HG02763 (cell line): Measurements from ENCODE around the gene ARHGAP40.

ENCODE experiments used
- ATAC-seq: cut with Tn5 transposase; IDR thresholded peaks from one replicate; pipeline ENCODE4 v1.9.1; 2021; ENCODE audit warnings: mild to moderate bottlenecking, moderate library complexity; ENCODE audit not compliant: unreplicated experiment

The ARHGAP40 gene

DNA sequence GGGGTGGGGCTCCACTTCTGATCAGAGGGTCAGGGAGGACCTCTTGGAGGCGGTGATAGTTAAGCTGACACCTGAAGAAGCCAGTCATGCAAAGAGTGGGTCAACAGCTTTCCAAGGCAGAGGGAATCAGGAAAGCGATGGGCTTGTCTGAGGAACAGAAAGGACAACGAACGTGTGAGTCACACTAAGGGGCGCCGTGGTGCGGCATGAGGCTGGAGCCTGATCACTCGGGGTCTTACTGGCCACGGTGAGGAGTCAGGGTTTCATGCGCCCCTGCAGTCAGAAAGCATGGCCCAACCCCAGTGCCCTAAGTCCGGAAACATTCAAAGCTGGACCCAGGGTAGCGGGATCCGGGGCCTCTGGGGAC lies 72.1 kb downstream of the ARHGAP40 start:
- no peak for ATAC-seq

DNA sequence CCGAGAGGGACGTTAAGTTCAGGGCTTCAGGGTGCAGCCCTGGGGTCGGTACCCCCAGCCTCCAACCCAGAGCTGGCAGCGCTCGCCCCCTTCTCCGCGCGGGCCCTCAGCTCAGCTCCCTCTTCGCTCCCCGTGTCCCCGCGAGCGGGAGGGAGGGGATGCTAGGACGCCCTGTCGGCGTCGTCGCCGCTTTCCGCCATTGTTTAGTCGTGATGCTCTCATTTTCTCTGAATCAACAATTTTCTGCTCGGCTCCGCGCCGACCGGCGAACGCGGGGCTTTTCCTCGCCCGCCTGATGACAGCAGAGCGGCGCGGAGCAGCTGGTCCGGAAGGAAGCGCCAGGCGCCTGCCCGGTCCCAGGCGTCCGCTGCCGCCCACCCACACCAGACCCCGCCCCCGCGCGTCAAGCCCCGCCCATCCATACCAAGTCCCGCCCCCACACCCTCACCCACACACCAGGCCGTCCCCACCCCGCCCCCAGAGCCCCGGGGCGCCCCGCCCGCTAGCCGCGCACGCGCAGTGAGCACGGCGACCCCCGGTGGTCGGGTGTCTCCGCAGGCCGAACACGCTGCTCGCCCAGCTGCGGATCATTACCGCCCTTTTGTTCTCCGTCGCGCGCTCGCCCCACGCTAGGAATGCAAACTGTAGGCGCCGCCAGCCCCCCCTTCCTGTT lies 72.6 kb downstream of the ARHGAP40 start:
- no peak for ATAC-seq

DNA sequence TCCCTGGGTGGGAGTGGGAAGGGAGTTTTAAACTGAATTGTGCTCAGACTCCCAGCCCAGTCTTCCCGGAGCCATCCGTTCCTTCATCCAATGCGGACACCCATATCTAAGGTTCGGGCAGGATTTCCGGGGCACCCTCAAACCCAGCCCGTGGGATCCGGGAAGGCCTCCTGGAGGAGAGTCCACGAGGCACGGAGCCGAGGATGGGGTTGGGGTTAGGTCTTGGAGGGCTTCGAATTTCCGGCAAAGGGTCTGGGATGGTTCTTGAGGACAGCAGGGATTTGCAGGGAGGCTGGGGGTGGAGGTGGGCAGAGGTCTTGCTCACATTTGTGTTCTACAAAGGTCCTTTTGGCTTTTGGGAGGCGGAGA lies 73.1 kb downstream of the ARHGAP40 start:
- no peak for ATAC-seq

DNA sequence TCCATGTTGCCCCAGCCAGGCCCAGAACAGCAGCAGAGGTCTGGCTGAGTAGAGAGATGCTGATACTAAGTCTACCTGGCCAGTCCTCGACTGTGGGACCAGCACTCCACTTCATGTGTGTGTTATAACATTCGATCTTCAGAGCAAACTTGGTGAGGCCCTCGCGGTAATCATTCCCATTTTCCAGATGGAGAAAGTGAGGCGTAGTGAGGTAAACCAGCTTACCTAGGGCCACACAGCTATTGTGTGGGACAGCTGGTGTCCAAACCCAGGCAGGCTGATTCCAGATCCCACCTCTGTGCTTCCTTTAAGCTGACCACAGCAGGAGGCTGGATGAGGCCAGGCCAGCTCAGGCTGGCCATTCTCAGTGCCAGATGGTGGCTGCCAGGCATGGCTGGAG lies 75.0 kb downstream of the ARHGAP40 start:
- ATAC-seq: no peak

DNA sequence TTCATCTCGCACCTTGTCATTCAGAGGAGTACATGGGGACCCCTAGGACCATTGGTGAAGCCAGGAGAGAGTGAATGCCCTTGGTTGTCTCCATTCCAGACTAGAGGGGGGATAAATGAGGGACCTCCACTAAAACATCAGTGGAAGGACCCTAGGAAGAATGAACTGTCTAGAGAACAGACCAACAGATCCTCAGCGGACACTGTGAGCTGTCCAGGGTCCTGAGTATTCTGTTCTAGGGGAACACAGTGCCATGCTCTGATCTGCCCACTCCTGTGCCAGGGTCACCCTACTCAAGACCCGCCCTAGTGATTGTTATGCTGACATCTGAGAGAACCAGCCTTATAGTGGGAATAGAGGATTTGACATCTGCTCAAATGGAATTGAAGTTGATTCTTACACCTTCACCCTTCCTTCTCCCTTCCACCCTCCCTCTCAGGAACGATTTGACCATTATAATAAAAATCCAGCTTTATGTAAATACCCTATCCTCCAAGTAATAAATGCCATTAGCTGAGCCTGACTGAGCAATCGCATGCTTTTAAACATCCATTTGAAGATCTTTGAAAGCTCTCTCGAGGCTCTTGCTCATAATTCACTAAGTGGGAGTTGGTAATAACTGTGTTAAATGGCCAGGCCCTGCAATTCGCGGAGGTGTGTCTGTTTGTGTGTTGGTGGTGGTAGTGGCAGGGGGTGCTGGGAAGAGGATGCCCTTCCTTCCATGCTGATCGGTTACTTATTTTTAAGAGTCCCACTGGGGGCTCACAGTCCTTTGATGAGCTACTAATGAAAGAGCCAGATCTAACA lies 79.1 kb downstream of the ARHGAP40 start:
- ATAC-seq: no peak

DNA sequence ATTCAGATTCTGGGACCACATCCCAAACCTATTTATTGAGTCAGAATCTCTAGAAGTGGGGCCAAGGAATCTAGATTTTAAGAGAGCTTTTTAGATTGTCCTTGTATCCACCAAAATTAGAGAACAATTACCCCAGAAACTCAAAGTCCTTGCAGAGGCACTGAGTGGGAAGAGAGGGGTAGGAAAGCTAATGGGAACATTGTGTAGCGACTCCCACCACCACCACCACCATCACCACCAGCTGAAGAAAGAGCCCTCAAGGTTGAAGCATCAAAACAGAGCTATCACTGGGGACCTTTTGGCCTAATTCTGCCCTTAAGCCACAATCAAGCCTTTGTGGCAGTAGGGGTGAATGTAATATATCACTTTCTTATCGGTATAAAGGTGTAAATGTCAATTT lies 83.7 kb downstream of the ARHGAP40 start:
- no peak for ATAC-seq

DNA sequence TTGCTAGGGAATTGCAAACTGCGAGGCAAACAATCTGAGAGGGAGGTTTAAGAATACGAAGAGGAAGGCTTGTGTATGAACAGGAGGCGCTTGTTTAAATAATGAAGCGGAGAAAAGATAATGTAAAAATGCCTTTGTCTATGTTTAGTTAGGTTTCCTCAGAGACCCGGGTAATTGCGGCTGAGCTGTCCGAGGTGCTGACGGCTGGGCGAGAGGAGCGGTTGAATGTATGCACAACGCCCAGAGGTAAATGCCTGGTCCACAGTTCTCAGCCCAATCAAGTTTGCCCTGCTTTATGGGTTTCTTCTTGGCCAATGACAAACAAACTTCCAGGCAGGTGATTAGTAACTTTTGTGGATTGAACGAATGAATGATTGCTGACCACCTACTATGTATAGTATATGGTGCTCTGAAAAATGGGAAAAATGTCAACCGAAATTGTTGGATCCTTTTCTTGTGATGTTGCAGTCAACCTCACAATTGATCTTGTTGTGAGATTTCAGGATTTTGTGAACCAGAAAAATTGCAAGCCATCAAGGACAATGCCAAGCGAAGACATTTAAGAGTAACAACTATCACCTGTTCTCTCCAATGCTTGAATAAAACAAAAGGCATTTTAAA lies 84.4 kb downstream of the ARHGAP40 start:
- no peak for ATAC-seq

DNA sequence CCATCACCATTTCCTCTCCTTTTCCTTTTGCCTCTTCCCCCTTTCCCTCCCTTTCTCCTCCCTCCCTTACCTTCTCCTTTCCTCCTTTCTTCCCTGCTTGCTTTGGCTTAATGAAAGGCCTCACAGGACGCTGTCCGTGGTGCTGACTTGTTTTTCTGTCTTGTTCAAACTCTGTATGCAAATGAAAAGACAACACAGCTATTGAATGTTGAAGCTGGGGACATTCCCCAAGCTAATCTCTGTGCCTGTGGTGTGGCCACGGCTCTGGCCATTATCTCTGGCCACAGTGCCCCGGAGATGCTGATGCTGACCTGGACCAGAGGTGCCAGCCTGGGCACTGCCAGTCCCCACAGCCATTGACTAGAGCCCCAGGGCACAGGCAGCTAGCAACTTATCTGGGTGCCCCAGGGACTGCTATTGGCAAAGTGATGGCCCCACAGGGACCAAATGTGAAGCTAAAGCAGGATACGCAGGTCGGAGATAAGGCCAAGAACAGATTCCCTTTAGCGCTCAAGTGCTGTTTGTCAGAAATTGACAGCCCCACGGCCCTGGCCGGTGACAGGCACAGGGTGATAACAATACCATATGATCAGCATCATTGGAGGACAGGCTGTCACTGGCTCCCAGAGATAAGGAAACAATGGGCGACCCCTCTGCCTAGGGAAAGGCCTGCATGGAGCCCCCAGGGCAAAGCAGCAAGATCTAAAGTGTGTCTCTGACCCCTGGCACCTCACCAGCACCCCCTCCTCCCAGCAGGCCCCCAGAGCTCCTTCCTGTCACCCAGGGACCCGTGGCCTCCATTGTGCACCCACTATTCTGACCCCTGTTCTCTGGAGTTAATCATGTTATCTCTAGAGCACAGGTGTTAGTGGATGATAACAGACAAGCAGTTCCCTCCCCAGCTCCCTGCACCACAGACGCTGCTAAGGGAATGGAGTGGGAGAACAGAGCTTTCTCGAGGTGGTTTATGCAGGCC lies 91.1 kb downstream of the ARHGAP40 start:
- no peak for ATAC-seq

DNA sequence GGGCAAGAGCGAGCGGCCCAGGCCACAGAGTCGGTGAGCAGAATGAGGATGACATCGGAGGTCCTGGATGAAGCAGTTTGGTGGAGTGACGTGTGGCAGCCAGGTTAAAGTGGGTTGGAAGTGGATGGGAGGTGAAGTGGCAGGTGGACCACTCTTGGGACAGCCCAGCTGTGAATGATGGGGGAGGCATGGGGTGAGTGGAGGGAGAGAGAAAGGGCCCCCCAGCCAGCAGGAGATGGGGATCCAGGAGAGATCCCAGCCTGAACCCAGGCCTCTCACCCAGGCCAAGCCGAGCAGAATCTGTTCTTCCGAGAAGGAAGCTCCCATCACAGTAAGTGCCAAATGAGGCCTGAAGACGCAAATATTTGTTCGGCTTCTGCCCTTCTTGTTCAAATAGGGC lies 95.7 kb downstream of the ARHGAP40 start:
- no peak for ATAC-seq

DNA sequence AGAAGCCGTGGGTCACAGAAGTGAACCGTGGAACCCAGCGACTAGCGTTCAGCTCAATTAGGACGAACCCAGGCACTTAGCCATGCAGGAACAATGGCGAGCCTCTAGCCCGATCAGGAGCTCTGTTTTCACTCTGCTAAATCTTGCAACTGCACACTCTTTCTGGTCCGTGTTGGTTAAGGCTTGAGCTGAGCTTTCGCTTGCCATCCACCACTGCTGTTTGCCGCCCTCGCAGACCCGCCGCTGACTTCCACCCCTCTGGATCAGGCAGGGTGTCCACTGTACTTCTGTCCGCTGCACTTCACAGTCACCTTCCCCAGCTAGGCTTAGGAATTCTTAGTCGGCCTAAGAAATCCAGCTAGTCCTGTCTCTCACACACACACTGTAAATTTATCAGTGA lies 96.9 kb downstream of the ARHGAP40 start:
- no peak for ATAC-seq

DNA sequence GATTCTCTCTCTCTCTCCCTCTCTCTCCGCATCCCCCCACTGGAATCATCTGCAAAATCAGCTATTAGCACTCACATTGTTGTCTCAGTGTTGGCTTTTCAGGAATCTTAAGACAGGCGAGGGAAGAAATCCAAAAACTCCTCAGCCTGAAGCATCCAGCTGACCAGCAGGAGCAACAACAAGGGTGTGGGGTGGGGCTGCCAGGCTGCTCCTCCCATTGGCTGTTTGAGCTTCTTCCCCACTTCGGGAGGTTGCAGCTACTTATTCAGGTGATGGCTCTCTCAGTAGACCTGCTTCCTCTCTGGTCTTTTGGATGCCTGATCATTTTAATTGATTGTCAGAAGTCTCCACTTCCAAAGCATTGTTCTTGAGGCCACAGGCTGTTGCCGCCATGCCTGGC lies 98.5 kb downstream of the ARHGAP40 start:
- ATAC-seq: no peak
